Left renal pelvis (tissue), 4 donors: Measurements from ENCODE around the gene ETFB. TPM values are rescaled to one million over a fixed set of nuclear protein-coding genes. Genes with fewer than 3 reads are reported as not detected.
"Not testable (repeated sequence)": the region's sequence is repeated elsewhere in the genome, so short reads cannot be mapped to it uniquely, and the experiment has no call there.

ENCODE experiments used
- DNase-seq, 4 donors: peaks; one replicate each; pipeline ENCODE4 v3.0.0-alpha.2; 2013; ENCODE audit warnings: low read depth in 4 of 4, low spot score in 3 of 4
- polyA plus RNA-seq, 4 donors: library from polyadenylated mRNA; unstranded; fragments of 120-200 nt; gene quantifications; one replicate each; pipeline ENCODE4 v1.2.1, GENCODE V29; 2013; ENCODE audit not compliant: insufficient read length in 4 of 4

ETFB gene
- 100 to 1,000 TPM in 2 of 4 donors, 10 to 100 TPM in 2; 45.4 to 143 (median 111) TPM for polyA plus RNA-seq

GRCh38 chr19:51365965-51366388 is at the start of gene ETFB:
ETFB (minus strand) TSS chr19:51366388; CDS start chr19:51366326, 62 bp downstream.
- no peak for DNase-seq

- no peak for DNase-seq
These were observed 49.0 kb upstream of the ETFB start for GRCh38 chr19:51415187-51415586.

GRCh38 chr19:51410950-51411748 is 45.0 kb upstream of the ETFB start:
- DNase-seq, result no peak

GRCh38 chr19:51407511-51408131 is 41.4 kb upstream of the ETFB start:
- DNase-seq, result no peak

GRCh38 chr19:51402117-51402516 is 35.9 kb upstream of the ETFB start:
- no peak for DNase-seq

- not testable (repeated sequence) for DNase-seq
These were observed 33.7 kb upstream of the ETFB start for GRCh38 chr19:51399936-51400335.

GRCh38 chr19:51399231-51399630 is 33.0 kb upstream of the ETFB start:
- DNase-seq, result no peak

GRCh38 chr19:51398096-51398704 is 32.0 kb upstream of the ETFB start:
- DNase-seq, result no peak

- DNase-seq, result not testable (repeated sequence)
These were observed 31.3 kb upstream of the ETFB start for GRCh38 chr19:51397453-51397852.

- no peak for DNase-seq
These were observed 30.0 kb upstream of the ETFB start for GRCh38 chr19:51396175-51396574.

GRCh38 chr19:51394050-51394836 is 28.1 kb upstream of the ETFB start:
- peak; percentile 88 to 97 (median 94) for DNase-seq

GRCh38 chr19:51392701-51393100 is 26.5 kb upstream of the ETFB start:
- DNase-seq, result no peak

GRCh38 chr19:51391073-51391611 is 25.0 kb upstream of the ETFB start:
- DNase-seq, result no peak

- DNase-seq, result no peak
These were observed 23.0 kb upstream of the ETFB start for GRCh38 chr19:51389143-51389542.

GRCh38 chr19:51387924-51388389 is 21.8 kb upstream of the ETFB start, which contains the start of gene LIM2:
LIM2 (minus strand) TSS chr19:51387974; CDS start chr19:51387443, 531 bp downstream.
- DNase-seq, result no peak

- no peak for DNase-seq
These were observed 20.8 kb upstream of the ETFB start for GRCh38 chr19:51386882-51387520.

GRCh38 chr19:51382004-51382403 is 15.8 kb upstream of the ETFB start:
- DNase-seq, result no peak

- DNase-seq, result no peak
These were observed 14.2 kb upstream of the ETFB start for GRCh38 chr19:51380379-51380778.

- no peak for DNase-seq
These were observed 11.2 kb upstream of the ETFB start for GRCh38 chr19:51377422-51377821.
